Measurements from ENCODE around the gene L3MBTL2.
A peak's percentile ranks its signal among the peaks of the same experiment; 100 is the strongest.

L3MBTL2 gene

GRCh38 chr22:41237036-41237706 is 32.1 kb downstream of the L3MBTL2 start:
- Mint-ChIP-seq H3K4me3 (peak overlapping the region; percentile 67), H3K4me1 (peaks cover 11% of the 10 kb centered on the region), H3K36me3 (ENCODE audit: low read depth) (no peaks in the 10 kb centered on the region), H3K27me3 (ENCODE audit: low read depth, poor library complexity) (peaks cover 19% of the 10 kb centered on the region), H3K9me3 (no peaks in the 10 kb centered on the region), H3K27ac (no peak overlapping the region)
- TF ChIP-seq, protein P1, sequence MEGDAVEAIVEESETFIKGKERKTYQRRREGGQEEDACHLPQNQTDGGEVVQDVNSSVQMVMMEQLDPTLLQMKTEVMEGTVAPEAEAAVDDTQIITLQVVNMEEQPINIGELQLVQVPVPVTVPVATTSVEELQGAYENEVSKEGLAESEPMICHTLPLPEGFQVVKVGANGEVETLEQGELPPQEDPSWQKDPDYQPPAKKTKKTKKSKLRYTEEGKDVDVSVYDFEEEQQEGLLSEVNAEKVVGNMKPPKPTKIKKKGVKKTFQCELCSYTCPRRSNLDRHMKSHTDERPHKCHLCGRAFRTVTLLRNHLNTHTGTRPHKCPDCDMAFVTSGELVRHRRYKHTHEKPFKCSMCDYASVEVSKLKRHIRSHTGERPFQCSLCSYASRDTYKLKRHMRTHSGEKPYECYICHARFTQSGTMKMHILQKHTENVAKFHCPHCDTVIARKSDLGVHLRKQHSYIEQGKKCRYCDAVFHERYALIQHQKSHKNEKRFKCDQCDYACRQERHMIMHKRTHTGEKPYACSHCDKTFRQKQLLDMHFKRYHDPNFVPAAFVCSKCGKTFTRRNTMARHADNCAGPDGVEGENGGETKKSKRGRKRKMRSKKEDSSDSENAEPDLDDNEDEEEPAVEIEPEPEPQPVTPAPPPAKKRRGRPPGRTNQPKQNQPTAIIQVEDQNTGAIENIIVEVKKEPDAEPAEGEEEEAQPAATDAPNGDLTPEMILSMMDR (IDR thresholded peaks at IDR 0.05), result peak; percentile 40
- no peak for DNase-seq

- TF ChIP-seq, protein P1 (IDR thresholded peaks at IDR 0.05), result no peak
- Mint-ChIP-seq H3K9me3 (no peaks in the 10 kb centered on the region), H3K36me3 (ENCODE audit: low read depth) (no peaks in the 10 kb centered on the region), H3K4me1 (peaks cover 11% of the 10 kb centered on the region), H3K27me3 (ENCODE audit: low read depth, poor library complexity) (peaks cover 17% of the 10 kb centered on the region), H3K27ac (no peak overlapping the region), H3K4me3 (peak overlapping the region; percentile 67)
- peak; percentile 70 for DNase-seq
Observed at GRCh38 chr22:41237707-41238569, 32.8 kb downstream of the L3MBTL2 start.

DNA sequence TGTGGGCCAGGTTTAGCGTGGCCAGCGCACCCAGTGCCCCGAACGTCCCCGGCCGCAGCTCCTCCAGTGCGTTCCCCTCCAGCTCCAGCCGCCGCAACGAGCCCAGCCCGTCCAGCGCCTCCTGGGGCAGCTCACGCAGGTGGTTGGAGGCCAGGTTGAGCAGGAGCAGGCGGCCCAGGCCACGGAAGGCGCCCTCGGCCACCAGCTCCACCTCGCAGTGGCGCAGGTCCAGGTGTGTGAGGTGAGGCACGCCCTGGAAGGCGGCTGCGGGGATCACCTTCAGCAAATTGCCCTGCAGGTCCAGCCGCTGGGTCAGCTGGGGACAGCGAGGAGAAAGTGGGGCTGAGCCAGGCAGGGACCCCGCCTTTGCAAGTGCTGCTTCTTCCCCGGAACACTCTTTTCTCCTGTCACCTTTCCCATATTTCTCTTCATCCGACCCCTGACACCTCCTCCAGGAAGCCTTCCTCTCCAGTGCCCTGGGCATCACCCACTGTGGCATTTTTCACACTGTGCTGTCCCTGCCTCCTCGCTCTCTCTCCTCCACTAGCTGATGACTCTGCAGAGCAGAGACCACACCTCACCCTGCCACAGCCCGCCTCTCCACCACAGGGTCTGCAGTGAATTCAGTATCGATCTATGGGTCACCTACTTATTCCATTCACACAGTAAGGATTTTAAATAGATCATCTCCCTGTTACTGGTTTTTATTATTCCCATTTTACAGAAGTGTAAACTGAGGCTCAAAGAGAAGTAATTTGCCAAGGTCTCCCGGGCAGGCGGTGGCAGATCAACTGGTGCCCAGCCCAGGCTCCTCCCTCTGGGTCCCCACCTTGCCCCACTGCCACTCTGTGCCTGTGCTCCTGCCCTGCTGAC is 33.7 kb downstream of the L3MBTL2 start:
- Mint-ChIP-seq H3K27ac (no peak overlapping the region), H3K36me3 (ENCODE audit: low read depth) (peaks cover 3% of the 10 kb centered on the region), H3K4me1 (peaks cover 11% of the 10 kb centered on the region), H3K9me3 (no peaks in the 10 kb centered on the region), H3K27me3 (ENCODE audit: low read depth, poor library complexity) (peaks cover 17% of the 10 kb centered on the region), H3K4me3 (peak overlapping the region; percentile 76)
- no peak for DNase-seq
- TF ChIP-seq, protein P1 (IDR thresholded peaks at IDR 0.05), result no peak

DNA sequence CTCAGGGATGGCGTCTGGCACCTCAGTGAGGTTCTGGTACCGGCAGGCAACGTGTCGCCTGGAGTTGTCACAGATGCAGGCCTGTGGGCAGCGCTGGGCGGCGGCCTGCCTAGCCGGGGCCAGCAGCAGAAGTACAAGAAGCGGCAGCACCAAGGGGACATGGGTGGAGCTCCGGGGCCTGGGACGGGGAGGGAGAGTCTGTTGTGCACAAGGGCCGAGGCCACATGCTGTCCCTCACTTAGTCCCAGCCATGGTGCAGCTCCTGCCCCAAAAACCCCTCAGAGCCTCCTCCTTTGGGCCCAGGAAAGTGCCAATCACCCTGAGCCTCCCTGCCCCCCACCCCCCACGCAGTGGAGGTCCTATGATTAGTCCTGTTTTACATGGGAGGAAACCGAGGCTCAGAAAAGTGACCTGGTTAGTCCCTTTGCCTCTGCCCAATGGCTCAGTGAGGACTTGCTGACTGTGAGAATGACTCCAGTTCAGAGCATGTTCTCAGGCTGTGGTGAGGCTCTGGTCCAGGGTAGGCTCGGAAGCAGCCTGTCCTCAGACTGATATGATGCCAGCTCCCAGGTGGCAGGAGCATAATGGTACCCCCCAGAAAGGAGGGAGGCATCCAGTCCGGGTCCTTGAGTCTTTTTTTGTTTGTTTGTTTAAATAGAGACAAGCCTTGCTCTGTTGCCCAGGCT is 34.5 kb downstream of the L3MBTL2 start:
- no peak for DNase-seq
- Mint-ChIP-seq H3K36me3 (ENCODE audit: low read depth) (peaks cover 3% of the 10 kb centered on the region), H3K27ac (no peak overlapping the region), H3K4me3 (no peak overlapping the region), H3K9me3 (no peaks in the 10 kb centered on the region), H3K27me3 (ENCODE audit: low read depth, poor library complexity) (peaks cover 17% of the 10 kb centered on the region), H3K4me1 (peaks cover 11% of the 10 kb centered on the region)
- TF ChIP-seq, protein P1 (IDR thresholded peaks at IDR 0.05), result no peak

- Mint-ChIP-seq H3K4me3 (no peak within 1 kb of the TSS), H3K27ac (peak within 1 kb of the TSS; percentile 64), H3K27me3 (ENCODE audit: low read depth, poor library complexity) (peaks cover 17% of the 10 kb centered on the region), H3K4me1 (peaks cover 11% of the 10 kb centered on the region), H3K9me3 (no peaks in the 10 kb centered on the region), H3K36me3 (ENCODE audit: low read depth) (peaks cover 3% of the 10 kb centered on the region)
- DNase-seq, result peak; percentile 24
- TF ChIP-seq, protein P1 (IDR thresholded peaks at IDR 0.05), result no peak
Observed at GRCh38 chr22:41240377-41241132, 35.4 kb downstream of the L3MBTL2 start, which contains the start of gene CHADL. TSS of gene CHADL (minus strand) at chr22:41240931. CDS start at chr22:41240881, 50 bp downstream.

Measured in nephron progenitor cell (in vitro differentiated cells).